GM21390 (cell line): ENCODE data around the gene CNOT11.
"Not testable (repeated sequence)": the region's sequence is repeated elsewhere in the genome, so short reads cannot be mapped to it uniquely, and the experiment has no call there.

Experiments
- ATAC-seq: cut with Tn5 transposase; IDR thresholded peaks from one replicate; pipeline ENCODE4 v1.9.1; 2021; ENCODE audit not compliant: unreplicated experiment

CNOT11 gene

DNA sequence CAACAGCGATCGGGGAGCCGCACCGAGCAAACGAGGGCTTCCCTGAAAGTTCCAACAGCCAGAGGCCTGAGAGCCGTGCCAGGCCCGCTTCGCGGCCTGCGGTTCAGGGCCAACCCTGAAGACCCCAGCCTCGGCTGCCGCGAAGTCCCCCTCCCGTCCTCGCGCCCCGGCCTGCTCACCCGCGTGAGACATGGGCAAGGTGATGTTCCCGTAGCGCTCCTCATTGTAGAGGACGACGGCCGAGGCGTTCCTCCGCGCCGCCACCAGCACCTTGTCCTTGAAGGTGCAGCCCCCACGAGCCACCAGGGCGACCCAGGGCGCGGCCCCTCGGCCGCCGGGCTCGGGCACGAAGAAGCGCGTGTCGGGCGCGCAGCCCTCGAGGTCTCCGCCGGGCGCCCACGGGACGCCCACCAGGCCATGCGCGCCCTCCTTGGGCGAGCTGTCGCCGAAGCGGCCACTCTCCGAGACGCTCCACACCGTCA lies 55.3 kb downstream of the CNOT11 start:
- ATAC-seq: peak; percentile 7

GRCh38 chr2:101308432-101309210 lies 55.9 kb downstream of the CNOT11 start, which contains the start of gene RNF149:
TSS of gene RNF149 (minus strand) at chr2:101308701. CDS start at chr2:101308588, 113 bp downstream.
- ATAC-seq: peak; percentile 65

DNA sequence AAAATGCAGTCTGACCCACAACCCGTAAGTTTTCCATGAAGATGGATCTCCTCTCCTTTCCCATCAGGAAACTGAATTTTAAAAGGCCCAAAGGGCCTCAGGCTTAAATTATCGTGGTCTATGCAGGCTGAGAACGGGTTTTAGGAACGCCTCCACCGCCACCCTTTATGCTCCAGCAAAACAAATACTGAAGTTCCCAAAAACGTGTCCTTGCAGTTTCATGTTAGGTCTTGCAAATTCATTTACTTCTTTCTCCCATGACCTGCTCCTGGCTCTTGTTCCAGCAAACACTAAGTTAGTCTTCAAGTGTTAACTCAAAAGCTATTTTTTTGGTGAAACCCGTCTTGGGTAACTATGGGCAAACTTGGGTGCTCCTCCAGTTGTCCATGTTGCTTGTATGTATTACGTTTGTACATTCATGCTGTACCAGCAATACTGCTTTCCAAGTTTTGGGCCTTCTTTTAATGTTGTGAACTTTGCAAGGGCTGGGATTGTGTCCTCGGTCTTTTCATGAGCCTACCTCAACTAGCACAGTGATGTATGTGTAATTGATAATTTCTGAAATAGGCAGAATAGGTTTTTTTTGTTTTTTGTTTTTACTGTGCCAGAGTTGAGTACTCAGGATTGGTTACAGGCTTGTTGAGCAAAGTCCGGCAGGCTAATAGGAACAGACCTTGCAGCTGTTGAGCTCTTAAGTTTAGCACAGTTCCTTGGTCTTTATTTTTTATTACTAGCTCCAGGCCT lies 57.6 kb downstream of the CNOT11 start:
- no peak for ATAC-seq

GRCh38 chr2:101310834-101311695 lies 58.4 kb downstream of the CNOT11 start:
- ATAC-seq: no peak

GRCh38 chr2:101311696-101312017 lies 59.0 kb downstream of the CNOT11 start:
- no peak for ATAC-seq

DNA sequence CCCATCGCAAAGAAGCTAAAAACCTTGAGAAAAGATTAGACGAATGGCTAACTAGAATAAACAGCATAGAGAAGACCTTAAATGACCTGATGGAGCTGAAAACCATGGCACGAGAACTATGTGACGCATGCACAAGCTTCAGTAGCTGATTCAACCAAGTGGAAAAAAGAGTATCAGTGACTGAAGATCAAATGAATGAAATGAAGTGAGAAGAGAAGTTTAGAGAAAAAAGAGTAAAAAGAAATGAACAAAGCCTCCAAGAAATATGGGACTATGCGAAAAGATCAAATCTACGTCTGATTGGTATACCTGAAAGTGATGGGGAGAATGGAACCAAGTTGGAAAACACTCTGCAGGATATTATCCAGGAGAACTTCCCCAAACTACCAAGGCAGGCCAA lies 63.9 kb downstream of the CNOT11 start:
- not testable (repeated sequence) for ATAC-seq
